ENCODE data around the gene CD320. TPM values are rescaled to one million over a fixed set of nuclear protein-coding genes. Genes with fewer than 3 reads are reported as not detected.

The CD320 gene
- total and polyA plus RNA-seq, 2 of the 8 experiments (the other 6 are each of a cell fraction or from before 2014, with no cell fraction given): 80.4 to 157 TPM

GRCh38 chr19:8253678-8254077 lies 54.5 kb downstream of the CD320 start:
- H3K56ac ChIP-seq (replicated peaks; ENCODE audit: insufficient read length, low read depth, low read length): no peak overlapping the region
- no peak overlapping the region for H2BK20ac ChIP-seq (ENCODE audit: low read length)
- no peak overlapping the region for H3K27ac ChIP-seq (ENCODE audit: low read depth, low read length)
- H4K91ac ChIP-seq (replicated peaks; ENCODE audit: insufficient read length, low read length): no peak overlapping the region
- no peaks in the 10 kb centered on the region for H3K9me3 ChIP-seq (ENCODE audit: insufficient read depth in 2 of 2, low read depth in 1 of 2, low read length in 1 of 2)
- no peak overlapping the region for H2AK5ac ChIP-seq (ENCODE audit: low read depth, low read length)
- no peak overlapping the region for H3K18ac ChIP-seq (ENCODE audit: extremely low read depth, low read length)
- H2BK120ac ChIP-seq (replicated peaks; ENCODE audit: low read depth, low read length): no peak overlapping the region
- FAIRE-seq (no peak), DNase-seq (ENCODE audit: low read depth in 1 of 2, low spot score in 2 of 2) (no peak)
- no peak overlapping the region for H3K23ac ChIP-seq (ENCODE audit: insufficient read length)
- no peak overlapping the region for H2BK12ac ChIP-seq (ENCODE audit: low read depth, low read length)
- H3K14ac ChIP-seq (ENCODE audit: insufficient read length): no peak overlapping the region
- POLR2A ChIA-PET (ENCODE audit: partially characterized antibody): interaction anchor here (0.7 to 1.0 kb wide), 3 partner anchors 86 to 104 kb away, joined by 3 to 5 read pairs (median 3); no protein-coding TSS in a partner anchor
- no peak for TF ChIP-seq BCL11A (IDR thresholded peaks at IDR 0.05; ENCODE audit: low read depth in 2 of 2, low read length in 2 of 2)
- TF ChIP-seq NANOG (IDR thresholded peaks at IDR 0.05; ENCODE audit: insufficient read depth, low read depth, low read length, poor library complexity, severe bottlenecking): no peak
- TF ChIP-seq ATF2 (IDR thresholded peaks at IDR 0.05; ENCODE audit: low read length): no peak
- TF ChIP-seq SIRT6 (IDR thresholded peaks at IDR 0.05; ENCODE audit: low read length): no peak
- no peak for TF ChIP-seq TCF12 (IDR thresholded peaks at IDR 0.05; ENCODE audit: low read depth, low read length)
- TF ChIP-seq POU5F1 (IDR thresholded peaks at IDR 0.05; ENCODE audit: low read depth, low read length): no peak
- no peak for TF ChIP-seq ASH2L (IDR thresholded peaks at IDR 0.05; ENCODE audit: low read length)
- TF ChIP-seq EGR1 (IDR thresholded peaks at IDR 0.05; ENCODE audit: borderline replicate concordance, low read depth, low read length): no peak
- no peak for TF ChIP-seq YY1 (IDR thresholded peaks at IDR 0.05; ENCODE audit: low read depth, low read length)
- no peak for TF ChIP-seq TEAD4 (IDR thresholded peaks at IDR 0.05; ENCODE audit: low read depth, low read length)
- H4K5ac ChIP-seq (ENCODE audit: insufficient read length, low read depth, low read length): no peak overlapping the region
- no peak overlapping the region for H2AFZ ChIP-seq (ENCODE audit: low read length)
- peaks cover 8 to 31% (median 24%) of the 10 kb centered on the region in 4 experiments; a peak in 7 of 8 replicates for H3K36me3 ChIP-seq (ENCODE audit: control insufficient read depth in 2 of 4, insufficient read depth in 4 of 4, low read length in 3 of 4)
- H2BK15ac ChIP-seq (ENCODE audit: low read length): no peak overlapping the region
- H4K8ac ChIP-seq (ENCODE audit: extremely low read depth, insufficient read depth, low read length): no peak overlapping the region
- no peak overlapping the region for H3K4me2 ChIP-seq (ENCODE audit: insufficient read depth in 1 of 2, low read depth in 2 of 2, low read length in 2 of 2)
- no peak overlapping the region for H3K4me3 ChIP-seq (ENCODE audit: extremely low read depth in 1 of 4, insufficient read depth in 2 of 4, low read depth in 3 of 4, low read length in 4 of 4)
- H3K27me3 ChIP-seq (replicated peaks in 1 of 4; ENCODE audit: control insufficient read depth in 3 of 4, extremely low read depth in 1 of 4, insufficient read depth in 3 of 4, low read length in 3 of 4): no peaks in the 10 kb centered on the region
- no peak overlapping the region for H3K9ac ChIP-seq (replicated peaks in 1 of 4; ENCODE audit: extremely low read depth in 1 of 4, low read depth in 3 of 4, low read length in 3 of 4)
- peaks cover 5% of the 10 kb centered on the region; the same call in 1 of the 2 replicates for H3K23me2 ChIP-seq (ENCODE audit: low read depth, low read length)
- peaks cover 5 to 9% of the 10 kb centered on the region in 2 experiments for H4K20me1 ChIP-seq (replicated peaks in 1 of 2; ENCODE audit: control insufficient read depth in 1 of 2, insufficient read depth in 2 of 2, low read length in 2 of 2)
- H3K4me1 ChIP-seq (replicated peaks in 1 of 4; ENCODE audit: control insufficient read depth in 3 of 4, insufficient read depth in 4 of 4, low read length in 3 of 4): peaks cover 0 to 2% (median 0%) of the 10 kb centered on the region in 4 experiments; a peak in 1 of 7 replicates
- no peaks in the 10 kb centered on the region for H3K79me2 ChIP-seq (ENCODE audit: control insufficient read depth in 1 of 2, insufficient read depth in 2 of 2, low read length in 2 of 2)
- CTCF ChIA-PET (ENCODE audit: partially characterized antibody): interaction anchor here (0.6 to 3.6 kb wide), 19 partner anchors 11 to 306 kb away, joined by 3 to 25 read pairs (median 4); no protein-coding TSS in a partner anchor
- WGBS, 2 experiments (ENCODE audit: extremely low coverage in 1 of 2, insufficient coverage in 1 of 2, insufficient read length in 1 of 2, insufficient replicate concordance in 2 of 2, low coverage in 1 of 2, low lambda C conversion rate in 2 of 2, missing lambda C conversion rate in 1 of 2): 93% methylated on average over 12 of the region's 12 CpGs; no CpG with 5 or more reads in 1 of the 2 experiments
- H3K4ac ChIP-seq (replicated peaks; ENCODE audit: insufficient read length, low read depth, low read length): no peak overlapping the region
- no peaks in the 10 kb centered on the region; the same call in 1 of the 2 replicates for H3K79me1 ChIP-seq (ENCODE audit: low read depth, low read length)
- no peak overlapping the region for H2BK5ac ChIP-seq (ENCODE audit: low read depth, low read length)

All from H1 (cell line).